GM23338 (cell line): ENCODE measurements around the gene TENM3.

Experiments used
- POLR2AphosphoS5 ChIP-seq: IDR thresholded peaks from 2 replicates; pipeline ENCODE4 v1.6.1; 2016; ENCODE audit warnings: antibody characterized with exemption, low read depth
- TF ChIP-seq, protein P1 (sequence below), 2 experiments: fragments of 200-600 bp in 1 of 2; sonication (generic) in 1 of 2; conservative IDR thresholded peaks; 2 replicates each; pipeline versions ENCODE4 v1.5.1 to v1.6.1; 2016 to 2017; ENCODE audit warnings: antibody characterized with exemption in 2 of 2, low read depth in 2 of 2, mild to moderate bottlenecking in 2 of 2, moderate library complexity in 1 of 2

DNA sequence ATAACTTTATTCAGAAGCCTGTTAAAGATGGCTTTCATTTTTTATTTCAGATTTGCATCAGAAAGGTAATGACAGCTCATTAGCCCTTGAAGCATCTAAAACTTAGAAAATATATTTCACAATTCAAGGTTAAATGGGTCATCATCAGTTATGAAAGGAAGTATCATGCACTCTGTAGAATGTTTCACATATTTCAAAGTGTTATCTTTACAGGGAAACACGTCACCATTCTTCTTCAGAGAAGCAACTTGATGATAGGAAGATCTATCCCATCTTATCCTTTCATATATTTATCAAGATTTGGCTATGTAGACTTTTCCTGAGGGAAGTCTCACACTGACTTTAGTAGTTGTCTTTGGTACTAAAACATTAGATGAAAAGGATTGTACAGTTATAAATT, 277.8 kb downstream of the TENM3 start:
- TF ChIP-seq, protein P1, sequence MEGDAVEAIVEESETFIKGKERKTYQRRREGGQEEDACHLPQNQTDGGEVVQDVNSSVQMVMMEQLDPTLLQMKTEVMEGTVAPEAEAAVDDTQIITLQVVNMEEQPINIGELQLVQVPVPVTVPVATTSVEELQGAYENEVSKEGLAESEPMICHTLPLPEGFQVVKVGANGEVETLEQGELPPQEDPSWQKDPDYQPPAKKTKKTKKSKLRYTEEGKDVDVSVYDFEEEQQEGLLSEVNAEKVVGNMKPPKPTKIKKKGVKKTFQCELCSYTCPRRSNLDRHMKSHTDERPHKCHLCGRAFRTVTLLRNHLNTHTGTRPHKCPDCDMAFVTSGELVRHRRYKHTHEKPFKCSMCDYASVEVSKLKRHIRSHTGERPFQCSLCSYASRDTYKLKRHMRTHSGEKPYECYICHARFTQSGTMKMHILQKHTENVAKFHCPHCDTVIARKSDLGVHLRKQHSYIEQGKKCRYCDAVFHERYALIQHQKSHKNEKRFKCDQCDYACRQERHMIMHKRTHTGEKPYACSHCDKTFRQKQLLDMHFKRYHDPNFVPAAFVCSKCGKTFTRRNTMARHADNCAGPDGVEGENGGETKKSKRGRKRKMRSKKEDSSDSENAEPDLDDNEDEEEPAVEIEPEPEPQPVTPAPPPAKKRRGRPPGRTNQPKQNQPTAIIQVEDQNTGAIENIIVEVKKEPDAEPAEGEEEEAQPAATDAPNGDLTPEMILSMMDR (conservative IDR thresholded peaks at IDR 0.05; ENCODE audit: low read depth in 2 of 2): no peak
- no peak for TF ChIP-seq POLR2AphosphoS5
